Neural crest cell (in vitro differentiated cells): Measurements from ENCODE around the gene TOP2A. TPM values are rescaled to one million over a fixed set of nuclear protein-coding genes. Genes with fewer than 3 reads are reported as not detected.

Experiments used
- DNase-seq: peaks from one replicate; pipeline ENCODE4 v3.0.0; 2021; ENCODE audit warnings: low read depth, mixed read lengths, low spot score
- H3K27ac Mint-ChIP-seq: one replicate; pipeline ENCODE4 v1.8.0; 2021; ENCODE audit warnings: mild to moderate bottlenecking, mixed read lengths; ENCODE audit not compliant: unreplicated experiment
- H3K27me3 Mint-ChIP-seq: 2 replicates; pipeline ENCODE4 v1.8.0; 2021; ENCODE audit warnings: low read depth, mild to moderate bottlenecking, mixed read lengths
- H3K36me3 Mint-ChIP-seq: 2 replicates; pipeline ENCODE4 v1.8.0; 2021; ENCODE audit warnings: low read depth, mild to moderate bottlenecking, mixed read lengths
- H3K4me1 Mint-ChIP-seq: 2 replicates; pipeline ENCODE4 v1.8.0; 2021; ENCODE audit warnings: mixed read lengths
- H3K4me3 Mint-ChIP-seq: one replicate; pipeline ENCODE4 v1.8.0; 2021; ENCODE audit warnings: mild to moderate bottlenecking, mixed read lengths
- H3K9me3 Mint-ChIP-seq: 2 replicates; pipeline ENCODE4 v1.8.0; 2021; ENCODE audit warnings: mixed read lengths
- CTCF ChIP-seq: fragments of 200-600 bp; sonication (generic); conservative IDR thresholded peaks from 2 replicates; pipeline ENCODE4 v1.5.0; 2021; ENCODE audit warnings: antibody characterized with exemption, mild to moderate bottlenecking
- total RNA-seq: library from RNA; stranded (reverse); gene quantifications from 2 replicates; pipeline ENCODE4 v1.2.1, GENCODE V29; 2021

TOP2A gene
- total RNA-seq, 1 donor from 2014 or later: 295 TPM

- Mint-ChIP-seq H3K36me3 (no peaks in the 10 kb centered on the region), H3K27me3 (peaks cover 2% of the 10 kb centered on the region), H3K4me1 (no peaks in the 10 kb centered on the region), H3K27ac (no peak overlapping the region), H3K4me3 (no peak overlapping the region), H3K9me3 (no peaks in the 10 kb centered on the region)
- DNase-seq: no peak
- TF ChIP-seq CTCF: no peak
Measured at GRCh38 chr17:40437095-40437732, 19.5 kb upstream of the TOP2A start.

- Mint-ChIP-seq H3K4me1 (no peaks in the 10 kb centered on the region), H3K27ac (no peak overlapping the region), H3K4me3 (no peak overlapping the region), H3K36me3 (no peaks in the 10 kb centered on the region), H3K9me3 (no peaks in the 10 kb centered on the region), H3K27me3 (peaks cover 2% of the 10 kb centered on the region)
- no peak for TF ChIP-seq CTCF
- DNase-seq: no peak
Measured at GRCh38 chr17:40436636-40437035, 18.9 kb upstream of the TOP2A start.

- peak; percentile 52 for TF ChIP-seq CTCF
- H3K27me3 Mint-ChIP-seq: no peaks in the 10 kb centered on the region
Measured at GRCh38 chr17:40433551-40434415, 16.1 kb upstream of the TOP2A start.

GRCh38 chr17:40432864-40433528 lies 15.3 kb upstream of the TOP2A start:
- Mint-ChIP-seq H3K9me3 (peaks cover 1% of the 10 kb centered on the region), H3K27ac (no peak overlapping the region), H3K36me3 (no peaks in the 10 kb centered on the region), H3K4me1 (no peaks in the 10 kb centered on the region), H3K27me3 (no peaks in the 10 kb centered on the region), H3K4me3 (no peak overlapping the region)
- no peak for TF ChIP-seq CTCF
- DNase-seq: no peak

More at GRCh38 chr17:40433551-40434415, 16.1 kb upstream of the TOP2A start:
- no peak overlapping the region for H3K4me3 Mint-ChIP-seq
- DNase-seq: no peak
- peak overlapping the region; percentile 43 for H3K27ac Mint-ChIP-seq
- H3K36me3 Mint-ChIP-seq: no peaks in the 10 kb centered on the region
- H3K9me3 Mint-ChIP-seq: no peaks in the 10 kb centered on the region
- H3K4me1 Mint-ChIP-seq: no peaks in the 10 kb centered on the region

GRCh38 chr17:40431231-40431602 lies 13.5 kb upstream of the TOP2A start:
- no peak for DNase-seq
- no peak for TF ChIP-seq CTCF
- Mint-ChIP-seq H3K36me3 (no peaks in the 10 kb centered on the region), H3K4me1 (no peaks in the 10 kb centered on the region), H3K27me3 (no peaks in the 10 kb centered on the region), H3K9me3 (peaks cover 3% of the 10 kb centered on the region), H3K4me3 (no peak overlapping the region), H3K27ac (no peak overlapping the region)
